Right atrium auricular region (tissue), 2 donors: ENCODE data around the gene GPC6. TPM values are rescaled to one million over a fixed set of nuclear protein-coding genes. Genes with fewer than 3 reads are reported as not detected.

Experiments
- DNase-seq: peaks from one replicate; pipeline ENCODE4 v3.0.0-alpha.2; 2019; ENCODE audit warnings: low spot score
- H3K27ac ChIP-seq, 2 donors: fragments of 200-600 bp; sonication (generic); 1 replicate in 1 of 2; 2 replicates in 1 of 2; pipeline ENCODE4 v1.5.1; 2016 to 2019
- H3K27me3 ChIP-seq, 2 donors: fragments of 200-600 bp; sonication (generic); one replicate each; pipeline versions ENCODE4 v1.5.1 to v1.6.0; 2017 to 2019
- H3K36me3 ChIP-seq: fragments of 200-600 bp; sonication (generic); one replicate; pipeline ENCODE4 v1.5.1; 2016
- H3K4me1 ChIP-seq, 2 donors: fragments of 200-600 bp; sonication (generic); one replicate each; pipeline versions ENCODE4 v1.5.1 to v1.6.0; 2017 to 2019
- H3K4me3 ChIP-seq, 2 donors: fragments of 200-600 bp; sonication (generic); 1 replicate in 1 of 2; 2 replicates in 1 of 2; pipeline ENCODE4 v1.5.1; 2017 to 2019; ENCODE audit warnings: mild to moderate bottlenecking in 1 of 2, moderate library complexity in 1 of 2
- H3K9me3 ChIP-seq, 2 donors: fragments of 200-600 bp; sonication (generic); one replicate each; pipeline ENCODE4 v1.5.1; 2019
- CTCF ChIP-seq, 2 donors: fragments of 200-600 bp; sonication (generic); IDR thresholded peaks; one replicate each; pipeline ENCODE4 v1.5.1; 2019; ENCODE audit warnings: antibody characterized with exemption in 2 of 2
- total RNA-seq, 2 donors: library from RNA; depleted of rRNA; stranded (reverse); fragments of >200 nt; gene quantifications; one replicate each; pipeline ENCODE4 v1.1.0, GENCODE V29; 2016

Gene GPC6
- total RNA-seq, 2 donors from 2014 or later, result 1.3 to 3.8 TPM

GRCh38 chr13:93736909-93737308 lies 510.3 kb downstream of the GPC6 start:
- no peak for TF ChIP-seq CTCF (IDR thresholded peaks at IDR 0.05)

GRCh38 chr13:93740334-93740733 lies 513.7 kb downstream of the GPC6 start:
- Histone ChIP-seq H3K27ac (no peak overlapping the region), H3K9me3 (no peaks in the 10 kb centered on the region), H3K27me3 (no peaks in the 10 kb centered on the region), H3K36me3 (no peaks in the 10 kb centered on the region), H3K4me3 (no peak overlapping the region), H3K4me1 (no peaks in the 10 kb centered on the region)
- TF ChIP-seq CTCF (IDR thresholded peaks at IDR 0.05), result no peak
- DNase-seq, result no peak

More at GRCh38 chr13:93736909-93737308, 510.3 kb downstream of the GPC6 start:
- Histone ChIP-seq H3K36me3 (no peaks in the 10 kb centered on the region), H3K27me3 (no peaks in the 10 kb centered on the region), H3K4me3 (no peak overlapping the region), H3K9me3 (no peaks in the 10 kb centered on the region), H3K4me1 (no peaks in the 10 kb centered on the region), H3K27ac (no peak overlapping the region)
- DNase-seq, result no peak

GRCh38 chr13:93744033-93744432 lies 517.4 kb downstream of the GPC6 start:
- no peak for TF ChIP-seq CTCF (IDR thresholded peaks at IDR 0.05)
- Histone ChIP-seq H3K36me3 (no peaks in the 10 kb centered on the region), H3K27me3 (no peaks in the 10 kb centered on the region), H3K27ac (no peak overlapping the region), H3K4me1 (no peaks in the 10 kb centered on the region), H3K4me3 (no peak overlapping the region), H3K9me3 (no peaks in the 10 kb centered on the region)
- DNase-seq, result no peak

GRCh38 chr13:93744886-93745285 lies 518.3 kb downstream of the GPC6 start:
- Histone ChIP-seq H3K27me3 (no peaks in the 10 kb centered on the region), H3K4me3 (no peak overlapping the region), H3K27ac (no peak overlapping the region), H3K9me3 (no peaks in the 10 kb centered on the region), H3K4me1 (no peaks in the 10 kb centered on the region), H3K36me3 (no peaks in the 10 kb centered on the region)
- DNase-seq, result no peak
- no peak for TF ChIP-seq CTCF (IDR thresholded peaks at IDR 0.05)

GRCh38 chr13:93745884-93746283 lies 519.3 kb downstream of the GPC6 start:
- H3K36me3 ChIP-seq, result no peaks in the 10 kb centered on the region
- no peak for DNase-seq
- TF ChIP-seq CTCF (IDR thresholded peaks at IDR 0.05), result no peak

GRCh38 chr13:93746589-93746988 lies 520.0 kb downstream of the GPC6 start:
- DNase-seq, result no peak
- no peaks in the 10 kb centered on the region for H3K4me1 ChIP-seq
- H3K36me3 ChIP-seq, result no peaks in the 10 kb centered on the region
- TF ChIP-seq CTCF (IDR thresholded peaks at IDR 0.05), result no peak
- H3K27me3 ChIP-seq, result no peaks in the 10 kb centered on the region
- H3K27ac ChIP-seq, result no peak overlapping the region
- H3K9me3 ChIP-seq, result no peaks in the 10 kb centered on the region
- no peak overlapping the region for H3K4me3 ChIP-seq

More at GRCh38 chr13:93745884-93746283, 519.3 kb downstream of the GPC6 start:
- Histone ChIP-seq H3K27ac (no peak overlapping the region), H3K27me3 (no peaks in the 10 kb centered on the region), H3K9me3 (no peaks in the 10 kb centered on the region), H3K4me3 (no peak overlapping the region), H3K4me1 (no peaks in the 10 kb centered on the region)
